MM.1S (cell line): ENCODE measurements around the gene ZC3H12C.

Experiments
- DNase-seq: peaks from one replicate; pipeline ENCODE4 v3.0.0-alpha.2; 2015
- H2AFZ ChIP-seq: fragments of 300-600 bp; sonication (generic); 2 replicates; pipeline ENCODE4 v1.6.0; 2016; ENCODE audit warnings: antibody characterized with exemption, low read length
- H3F3A ChIP-seq: fragments of 300-600 bp; sonication (generic); 2 replicates; pipeline ENCODE4 v1.6.1; 2016; ENCODE audit warnings: mild to moderate bottlenecking, antibody characterized with exemption, low read length, moderate library complexity, mixed read lengths; ENCODE audit not compliant: insufficient read depth
- H3K27ac ChIP-seq: fragments of 300-600 bp; sonication (generic); 2 replicates; pipeline ENCODE4 v1.5.1; 2016; ENCODE audit warnings: mild to moderate bottlenecking, low read length
- H3K27me3 ChIP-seq: fragments of 300-600 bp; sonication (generic); replicated peaks from 2 replicates; pipeline ENCODE4 v1.6.0; 2016; ENCODE audit warnings: low read length; ENCODE audit not compliant: insufficient read depth
- H3K36me3 ChIP-seq: fragments of 300-600 bp; sonication (generic); replicated peaks from 2 replicates; pipeline ENCODE4 v1.6.1; 2016; ENCODE audit warnings: mild to moderate bottlenecking, low read length, mixed read lengths; ENCODE audit not compliant: insufficient read depth
- H3K4me1 ChIP-seq: fragments of 300-600 bp; sonication (generic); 2 replicates; pipeline ENCODE4 v1.6.1; 2016; ENCODE audit warnings: low read length, mixed read lengths
- H3K4me2 ChIP-seq: fragments of 300-600 bp; sonication (generic); 2 replicates; pipeline ENCODE4 v1.6.0; 2016; ENCODE audit warnings: low read depth, low read length
- H3K4me3 ChIP-seq: fragments of 300-600 bp; sonication (generic); 2 replicates; pipeline ENCODE4 v1.5.1; 2016; ENCODE audit warnings: low read length, mixed read lengths
- H3K79me2 ChIP-seq: fragments of 300-600 bp; sonication (generic); 2 replicates; pipeline ENCODE4 v1.6.1; 2016; ENCODE audit warnings: mixed run types, low read length, mixed read lengths
- H3K9ac ChIP-seq: fragments of 300-600 bp; sonication (generic); 2 replicates; pipeline ENCODE4 v1.6.1; 2016; ENCODE audit warnings: low read length, mixed read lengths
- H3K9me2 ChIP-seq: fragments of 300-600 bp; sonication (generic); replicated peaks from 2 replicates; pipeline ENCODE4 v1.6.1; 2016; ENCODE audit warnings: mild to moderate bottlenecking, low read length, mixed read lengths; ENCODE audit not compliant: insufficient read depth
- H3K9me3 ChIP-seq: fragments of 300-600 bp; sonication (generic); replicated peaks from 2 replicates; pipeline ENCODE4 v1.6.1; 2016; ENCODE audit warnings: mild to moderate bottlenecking, low read length, mixed read lengths; ENCODE audit not compliant: insufficient read depth
- H4K20me1 ChIP-seq: fragments of 300-600 bp; sonication (generic); 2 replicates; pipeline ENCODE4 v1.6.1; 2016; ENCODE audit warnings: mild to moderate bottlenecking, low read length, moderate library complexity, mixed read lengths; ENCODE audit not compliant: insufficient read depth
- CTCF ChIP-seq: fragments of 300-600 bp; sonication (generic); IDR thresholded peaks from 2 replicates; pipeline ENCODE4 v1.5.1; 2016; ENCODE audit warnings: antibody characterized with exemption, low read length, mixed read lengths
- EZH2 ChIP-seq: fragments of 300-600 bp; sonication (generic); optimal IDR thresholded peaks from 2 replicates; pipeline ENCODE3; 2017; ENCODE audit warnings: low read depth, mild to moderate bottlenecking, antibody characterized with exemption, low read length, mixed read lengths
- EZH2phosphoT487 ChIP-seq: fragments of 300-600 bp; sonication (generic); IDR thresholded peaks from 2 replicates; pipeline ENCODE4 v1.6.1; 2018; ENCODE audit warnings: antibody characterized with exemption, low read length

ZC3H12C gene

GRCh38 chr11:110077346-110077745, 15.8 kb upstream of the ZC3H12C start:
- H3K9me3 ChIP-seq: no peaks in the 10 kb centered on the region
- TF ChIP-seq CTCF: no peak
- TF ChIP-seq EZH2: no peak
- no peak for TF ChIP-seq EZH2phosphoT487
- H3K9ac ChIP-seq: no peak overlapping the region
- no peaks in the 10 kb centered on the region for H3K36me3 ChIP-seq
- no peak for DNase-seq
- H3K9me2 ChIP-seq: no peaks in the 10 kb centered on the region
- no peak overlapping the region for H3K4me2 ChIP-seq
- H3K4me1 ChIP-seq: no peaks in the 10 kb centered on the region
- H4K20me1 ChIP-seq: no peaks in the 10 kb centered on the region
- no peak overlapping the region for H3K4me3 ChIP-seq
- H3K79me2 ChIP-seq: no peaks in the 10 kb centered on the region
- no peaks in the 10 kb centered on the region for H3K27me3 ChIP-seq
- H2AFZ ChIP-seq: no peak overlapping the region
- H3K27ac ChIP-seq: no peak overlapping the region
- no peaks in the 10 kb centered on the region for H3F3A ChIP-seq

DNA sequence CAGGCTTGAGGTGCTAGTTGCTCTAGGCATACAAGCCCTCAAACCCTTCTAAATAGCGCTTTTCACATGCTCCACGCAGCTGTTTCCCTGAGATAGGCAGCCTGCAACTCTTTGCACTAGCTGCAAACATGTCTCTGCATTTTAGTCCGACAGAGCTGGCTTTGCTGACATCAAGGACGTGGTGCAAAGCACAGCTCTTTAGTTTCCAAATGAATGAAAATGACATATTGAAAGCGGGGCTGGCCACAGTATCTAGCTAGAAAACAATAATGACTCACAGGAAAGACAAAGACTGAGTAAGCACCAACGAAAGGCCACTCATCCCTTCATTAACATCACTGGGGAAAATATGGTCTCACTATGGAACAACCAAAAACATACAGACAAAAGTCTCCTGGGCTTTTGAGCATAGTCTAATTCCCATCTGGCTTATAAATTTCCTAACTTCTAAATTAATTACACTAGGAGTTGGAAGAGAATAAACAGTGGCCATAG, 15.3 kb upstream of the ZC3H12C start:
- DNase-seq: no peak
- Histone ChIP-seq H3K27me3 (no peaks in the 10 kb centered on the region), H2AFZ (no peak overlapping the region), H3K27ac (no peak overlapping the region), H3K9me2 (no peaks in the 10 kb centered on the region), H3K4me3 (no peak overlapping the region), H3K4me2 (no peak overlapping the region), H3K4me1 (no peaks in the 10 kb centered on the region), H3K9ac (no peak overlapping the region), H3K79me2 (no peaks in the 10 kb centered on the region), H3F3A (no peaks in the 10 kb centered on the region), H3K9me3 (no peaks in the 10 kb centered on the region), H4K20me1 (no peaks in the 10 kb centered on the region), H3K36me3 (no peaks in the 10 kb centered on the region)
- TF ChIP-seq EZH2 (no peak), CTCF (no peak), EZH2phosphoT487 (no peak)

- H3K36me3 ChIP-seq: no peaks in the 10 kb centered on the region
- no peaks in the 10 kb centered on the region for H3K79me2 ChIP-seq
- H3K27ac ChIP-seq: no peak overlapping the region
- no peak overlapping the region for H3K4me2 ChIP-seq
- no peak overlapping the region for H3K4me3 ChIP-seq
- H4K20me1 ChIP-seq: no peaks in the 10 kb centered on the region
- H3K9me3 ChIP-seq: no peaks in the 10 kb centered on the region
- no peaks in the 10 kb centered on the region for H3K27me3 ChIP-seq
- TF ChIP-seq EZH2phosphoT487 (no peak), EZH2 (no peak), CTCF (no peak)
- H3K9ac ChIP-seq: no peak overlapping the region
- no peak overlapping the region for H2AFZ ChIP-seq
- no peaks in the 10 kb centered on the region for H3K4me1 ChIP-seq
- H3K9me2 ChIP-seq: no peaks in the 10 kb centered on the region
- H3F3A ChIP-seq: no peaks in the 10 kb centered on the region
- no peak for DNase-seq
Observed at GRCh38 chr11:110078923-110079544, 14.2 kb upstream of the ZC3H12C start.
